ENCODE data around the gene FOXN4. TPM values are rescaled to one million over a fixed set of nuclear protein-coding genes. Genes with fewer than 3 reads are reported as not detected.

FOXN4 gene
- total and polyA plus RNA-seq, 2 donors from 2014 or later, result 0.82 TPM; not detected in 1

DNA sequence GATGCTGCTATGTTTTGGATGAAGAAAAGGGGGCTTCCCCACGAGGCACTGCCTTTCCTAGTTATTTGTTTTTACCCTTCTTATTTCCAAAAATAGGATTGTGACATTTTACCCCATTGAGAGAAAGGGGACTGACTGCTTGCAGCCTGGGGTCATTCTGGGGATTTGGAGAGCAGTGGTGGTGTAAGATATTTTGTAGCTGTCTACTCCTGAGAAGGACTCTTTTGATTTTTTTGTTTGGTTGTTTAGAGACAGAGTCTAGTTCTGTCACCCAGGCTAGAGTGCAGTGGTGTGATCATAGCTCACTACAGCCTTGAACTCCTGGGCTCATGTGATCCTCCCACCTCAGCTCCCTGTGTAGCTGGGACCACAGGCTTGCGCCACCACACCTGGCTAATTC is 78.9 kb downstream of the FOXN4 start:
- no peaks in the 10 kb centered on the region for H3K4me1 ChIP-seq (ENCODE audit: control insufficient read depth in 2 of 3, insufficient read depth in 2 of 3, low read depth in 1 of 3, low read length in 3 of 3)
- H3K4me3 ChIP-seq (ENCODE audit: low read length in 3 of 3), result no peak overlapping the region
- DNase-seq, result no peak

GRCh38 chr12:109228664-109229063 is 80.4 kb downstream of the FOXN4 start:
- TF ChIP-seq, protein P1, sequence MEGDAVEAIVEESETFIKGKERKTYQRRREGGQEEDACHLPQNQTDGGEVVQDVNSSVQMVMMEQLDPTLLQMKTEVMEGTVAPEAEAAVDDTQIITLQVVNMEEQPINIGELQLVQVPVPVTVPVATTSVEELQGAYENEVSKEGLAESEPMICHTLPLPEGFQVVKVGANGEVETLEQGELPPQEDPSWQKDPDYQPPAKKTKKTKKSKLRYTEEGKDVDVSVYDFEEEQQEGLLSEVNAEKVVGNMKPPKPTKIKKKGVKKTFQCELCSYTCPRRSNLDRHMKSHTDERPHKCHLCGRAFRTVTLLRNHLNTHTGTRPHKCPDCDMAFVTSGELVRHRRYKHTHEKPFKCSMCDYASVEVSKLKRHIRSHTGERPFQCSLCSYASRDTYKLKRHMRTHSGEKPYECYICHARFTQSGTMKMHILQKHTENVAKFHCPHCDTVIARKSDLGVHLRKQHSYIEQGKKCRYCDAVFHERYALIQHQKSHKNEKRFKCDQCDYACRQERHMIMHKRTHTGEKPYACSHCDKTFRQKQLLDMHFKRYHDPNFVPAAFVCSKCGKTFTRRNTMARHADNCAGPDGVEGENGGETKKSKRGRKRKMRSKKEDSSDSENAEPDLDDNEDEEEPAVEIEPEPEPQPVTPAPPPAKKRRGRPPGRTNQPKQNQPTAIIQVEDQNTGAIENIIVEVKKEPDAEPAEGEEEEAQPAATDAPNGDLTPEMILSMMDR (IDR thresholded peaks at IDR 0.05; ENCODE audit: borderline replicate concordance, extremely low read depth, insufficient read depth), result no peak
- H3K9ac ChIP-seq (ENCODE audit: low read length in 3 of 3), result no peak overlapping the region
- no peak overlapping the region for H3K27ac ChIP-seq (ENCODE audit: low read depth in 2 of 2, low read length in 2 of 2)
- H3K4me3 ChIP-seq (ENCODE audit: low read length in 3 of 3), result no peak overlapping the region
- H3K9me3 ChIP-seq (ENCODE audit: control insufficient read depth in 2 of 3, insufficient read depth in 1 of 3, low read length in 3 of 3), result no peaks in the 10 kb centered on the region
- intact Hi-C loops (cut with DNase I), result no loop called here
- no peaks in the 10 kb centered on the region for H3K27me3 ChIP-seq (ENCODE audit: control insufficient read depth, insufficient read depth, low read length)
- H3K36me3 ChIP-seq (ENCODE audit: control insufficient read depth in 2 of 3, insufficient read depth in 3 of 3, low read length in 3 of 3), result peaks cover 0 to 61% (median 37%) of the 10 kb centered on the region in 3 donors
- DNase-seq (no peak), FAIRE-seq (no peak)
- H3K4me1 ChIP-seq (ENCODE audit: control insufficient read depth in 2 of 3, insufficient read depth in 2 of 3, low read depth in 1 of 3, low read length in 3 of 3), result no peaks in the 10 kb centered on the region

More for the DNA sequence above, 78.9 kb downstream of the FOXN4 start:
- TF ChIP-seq, protein P1 (IDR thresholded peaks at IDR 0.05; ENCODE audit: borderline replicate concordance, extremely low read depth, insufficient read depth), result no peak
- no peaks in the 10 kb centered on the region for H3K9me3 ChIP-seq (ENCODE audit: control insufficient read depth in 2 of 3, insufficient read depth in 1 of 3, low read length in 3 of 3)
- H3K9ac ChIP-seq (ENCODE audit: low read length in 3 of 3), result no peak overlapping the region
- no peak for FAIRE-seq
- intact Hi-C loops (cut with DNase I), result no loop called here
- H3K36me3 ChIP-seq (ENCODE audit: control insufficient read depth in 2 of 3, insufficient read depth in 3 of 3, low read length in 3 of 3), result peaks cover 0 to 55% (median 37%) of the 10 kb centered on the region in 3 donors
- H3K27me3 ChIP-seq (ENCODE audit: control insufficient read depth, insufficient read depth, low read length), result no peaks in the 10 kb centered on the region
- H3K27ac ChIP-seq (ENCODE audit: low read depth in 2 of 2, low read length in 2 of 2), result no peak overlapping the region

Other genes starting within 250 kb of the FOXN4 start
- gene ALKBH2, start 215.8 kb downstream of the FOXN4 start, total RNA-seq, result 14.7 TPM
- gene ALKBH2, start 215.8 kb downstream of the FOXN4 start, polyA plus RNA-seq (ENCODE audit: insufficient read depth, low read depth, low replicate concordance), result 18.8 TPM
- 24.9 TPM for gene UNG, start 211.7 kb downstream of the FOXN4 start, total RNA-seq
- 30.3 TPM for gene UNG, start 211.7 kb downstream of the FOXN4 start, polyA plus RNA-seq (ENCODE audit: insufficient read depth, low read depth, low replicate concordance)
- gene ACACB, start 192.7 kb downstream of the FOXN4 start, total RNA-seq, result 56.8 TPM
- 13.8 TPM for gene ACACB, start 192.7 kb downstream of the FOXN4 start, polyA plus RNA-seq (ENCODE audit: insufficient read depth, low read depth, low replicate concordance)
- not detected for gene MYO1H, start 38.6 kb upstream of the FOXN4 start, total RNA-seq
- gene MYO1H, start 38.6 kb upstream of the FOXN4 start, polyA plus RNA-seq (ENCODE audit: insufficient read depth, low read depth, low replicate concordance), result 0.56 TPM
- 72.1 TPM for gene KCTD10, start 168.0 kb upstream of the FOXN4 start, total RNA-seq
- 23.6 TPM for gene KCTD10, start 168.0 kb upstream of the FOXN4 start, polyA plus RNA-seq (ENCODE audit: insufficient read depth, low read depth, low replicate concordance)
- 44.3 TPM for gene UBE3B, start 168.3 kb upstream of the FOXN4 start, total RNA-seq
- gene UBE3B, start 168.3 kb upstream of the FOXN4 start, polyA plus RNA-seq (ENCODE audit: insufficient read depth, low read depth, low replicate concordance), result 13.9 TPM